Osteocyte (in vitro differentiated cells): Measurements from ENCODE around the gene HSH2D. TPM values are rescaled to one million over a fixed set of nuclear protein-coding genes. Genes with fewer than 3 reads are reported as not detected.

Experiments
- DNase-seq: peaks from one replicate; pipeline ENCODE4 v3.0.0; 2021; ENCODE audit warnings: mixed read lengths; ENCODE audit not compliant: unreplicated experiment; ENCODE audit errors: extremely low spot score
- H3K27ac Mint-ChIP-seq: one replicate; pipeline ENCODE4 v1.8.0; 2021; ENCODE audit warnings: mild to moderate bottlenecking, mixed read lengths; ENCODE audit not compliant: unreplicated experiment
- H3K27me3 Mint-ChIP-seq: one replicate; pipeline ENCODE4 v1.8.0; 2021; ENCODE audit warnings: mixed read lengths; ENCODE audit not compliant: unreplicated experiment
- H3K36me3 Mint-ChIP-seq: one replicate; pipeline ENCODE4 v1.8.0; 2021; ENCODE audit warnings: mixed read lengths; ENCODE audit not compliant: unreplicated experiment
- H3K4me1 Mint-ChIP-seq: one replicate; pipeline ENCODE4 v1.8.0; 2021; ENCODE audit warnings: mixed read lengths; ENCODE audit not compliant: unreplicated experiment
- H3K4me3 Mint-ChIP-seq: one replicate; pipeline ENCODE4 v1.8.0; 2021; ENCODE audit warnings: mild to moderate bottlenecking, moderate library complexity, mixed read lengths; ENCODE audit not compliant: unreplicated experiment
- H3K9me3 Mint-ChIP-seq: one replicate; pipeline ENCODE4 v1.8.0; 2021; ENCODE audit warnings: mixed read lengths; ENCODE audit not compliant: unreplicated experiment
- total RNA-seq: library from RNA; stranded (reverse); gene quantifications from 2 replicates; pipeline ENCODE4 v1.2.1, GENCODE V29; 2021
- TF ChIP-seq, protein P1 (sequence below): fragments of 200-600 bp; sonication (generic); IDR thresholded peaks from 2 replicates; pipeline ENCODE4 v1.5.0; 2021; ENCODE audit warnings: antibody characterized with exemption, mild to moderate bottlenecking, moderate library complexity

The HSH2D gene
- total RNA-seq, 1 donor from 2014 or later, result not detected

DNA sequence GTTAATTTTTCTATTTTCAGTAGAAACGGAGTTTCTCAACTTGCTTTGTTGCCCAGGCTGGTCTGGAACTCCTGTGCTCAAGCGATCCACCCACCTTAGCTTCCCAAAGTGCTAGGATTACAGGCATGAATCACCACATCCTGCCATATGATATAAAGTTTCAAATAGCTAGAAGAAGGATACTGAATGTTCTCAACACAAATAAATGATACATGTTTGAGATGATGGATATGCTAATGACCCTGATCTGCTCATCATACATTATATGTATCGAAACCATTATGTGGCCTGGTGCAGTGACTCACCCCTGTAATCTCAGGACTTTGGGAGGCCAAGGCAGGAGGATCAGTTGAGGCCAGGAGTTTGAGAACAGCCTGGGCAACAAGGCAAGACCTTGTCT lies 18.4 kb downstream of the HSH2D start:
- Mint-ChIP-seq H3K9me3 (no peaks in the 10 kb centered on the region), H3K4me3 (no peak overlapping the region), H3K27me3 (no peaks in the 10 kb centered on the region), H3K27ac (peak overlapping the region; percentile 34), H3K36me3 (no peaks in the 10 kb centered on the region), H3K4me1 (peaks cover 15% of the 10 kb centered on the region)
- TF ChIP-seq, protein P1, sequence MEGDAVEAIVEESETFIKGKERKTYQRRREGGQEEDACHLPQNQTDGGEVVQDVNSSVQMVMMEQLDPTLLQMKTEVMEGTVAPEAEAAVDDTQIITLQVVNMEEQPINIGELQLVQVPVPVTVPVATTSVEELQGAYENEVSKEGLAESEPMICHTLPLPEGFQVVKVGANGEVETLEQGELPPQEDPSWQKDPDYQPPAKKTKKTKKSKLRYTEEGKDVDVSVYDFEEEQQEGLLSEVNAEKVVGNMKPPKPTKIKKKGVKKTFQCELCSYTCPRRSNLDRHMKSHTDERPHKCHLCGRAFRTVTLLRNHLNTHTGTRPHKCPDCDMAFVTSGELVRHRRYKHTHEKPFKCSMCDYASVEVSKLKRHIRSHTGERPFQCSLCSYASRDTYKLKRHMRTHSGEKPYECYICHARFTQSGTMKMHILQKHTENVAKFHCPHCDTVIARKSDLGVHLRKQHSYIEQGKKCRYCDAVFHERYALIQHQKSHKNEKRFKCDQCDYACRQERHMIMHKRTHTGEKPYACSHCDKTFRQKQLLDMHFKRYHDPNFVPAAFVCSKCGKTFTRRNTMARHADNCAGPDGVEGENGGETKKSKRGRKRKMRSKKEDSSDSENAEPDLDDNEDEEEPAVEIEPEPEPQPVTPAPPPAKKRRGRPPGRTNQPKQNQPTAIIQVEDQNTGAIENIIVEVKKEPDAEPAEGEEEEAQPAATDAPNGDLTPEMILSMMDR, result no peak
- DNase-seq, result no peak

DNA sequence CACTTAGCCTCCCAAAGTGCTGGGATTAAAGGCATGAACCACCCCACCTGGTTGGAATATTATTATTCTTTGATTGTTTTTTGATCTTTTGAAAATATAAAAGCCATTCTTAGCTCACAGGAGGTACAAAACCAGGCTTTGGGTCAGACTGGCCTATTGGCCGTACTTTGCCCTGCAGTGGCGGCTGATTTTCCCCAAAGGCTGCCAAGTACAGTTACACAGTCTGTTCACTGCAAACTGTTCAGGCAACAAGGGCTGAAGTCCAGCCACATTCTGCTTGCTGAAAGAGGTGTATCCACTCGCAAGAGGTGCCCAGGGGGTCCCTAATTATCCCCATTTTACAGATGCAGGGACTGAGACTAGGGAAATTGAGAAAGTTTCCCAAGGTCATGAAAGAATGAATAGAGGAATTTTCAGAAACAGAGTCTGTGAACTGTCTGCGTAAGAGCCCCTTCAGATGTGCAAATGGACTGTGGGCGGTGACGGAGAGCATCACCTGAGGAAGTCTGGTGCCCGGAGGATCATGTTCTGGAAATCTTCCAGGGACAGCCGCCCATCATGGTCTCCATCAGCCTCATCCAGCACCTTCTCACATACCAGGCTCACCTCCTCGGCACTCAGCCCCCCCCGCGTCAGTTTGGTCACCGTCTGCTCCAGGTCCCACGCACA lies 20.9 kb downstream of the HSH2D start:
- Mint-ChIP-seq H3K9me3 (no peaks in the 10 kb centered on the region), H3K36me3 (no peaks in the 10 kb centered on the region), H3K27me3 (no peaks in the 10 kb centered on the region), H3K27ac (no peak overlapping the region), H3K4me3 (no peak overlapping the region), H3K4me1 (peaks cover 19% of the 10 kb centered on the region)
- TF ChIP-seq, protein P1, result no peak
- DNase-seq, result no peak

DNA sequence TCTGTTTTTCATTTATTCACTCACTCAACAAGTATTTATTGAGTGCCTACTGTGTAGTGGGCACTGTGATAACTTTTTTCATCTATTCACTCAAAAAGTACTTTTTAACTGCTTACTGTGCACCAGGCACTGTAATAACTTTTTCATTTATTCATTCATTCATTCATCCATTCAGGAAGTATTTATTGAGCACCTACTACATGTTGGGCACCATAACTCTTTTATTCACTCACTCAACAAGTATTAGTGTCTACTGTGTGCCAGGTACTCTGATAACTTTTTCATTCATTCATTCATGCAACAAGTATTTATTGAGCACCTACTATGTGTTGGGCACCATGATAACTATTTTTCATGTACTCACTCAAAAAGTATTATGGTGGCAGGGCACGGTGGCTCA lies 22.9 kb downstream of the HSH2D start:
- no peak for DNase-seq
- no peaks in the 10 kb centered on the region for H3K9me3 Mint-ChIP-seq
- H3K4me1 Mint-ChIP-seq, result peaks cover 12% of the 10 kb centered on the region
- H3K4me3 Mint-ChIP-seq, result no peak overlapping the region
- no peaks in the 10 kb centered on the region for H3K27me3 Mint-ChIP-seq
- H3K27ac Mint-ChIP-seq, result no peak overlapping the region
- TF ChIP-seq, protein P1, result no peak
- no peaks in the 10 kb centered on the region for H3K36me3 Mint-ChIP-seq

DNA sequence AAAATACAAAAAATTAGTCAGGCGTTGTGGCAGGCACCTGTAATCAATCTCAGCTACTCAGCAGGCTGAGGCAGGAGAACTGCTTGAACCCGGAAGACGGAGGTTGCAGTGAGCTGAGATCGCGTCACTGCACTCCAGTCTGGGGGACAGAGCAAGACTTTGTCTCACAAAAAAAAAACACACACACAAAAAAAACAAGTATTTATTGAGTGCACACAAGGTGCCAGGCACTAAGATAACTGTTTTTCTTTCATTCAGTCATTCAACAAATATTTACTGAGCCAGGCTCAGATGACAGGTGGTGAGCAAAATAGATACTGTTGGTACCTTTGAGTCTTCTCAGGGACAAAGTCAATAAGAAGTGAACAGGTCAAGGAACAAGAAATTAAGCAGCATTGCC lies 23.6 kb downstream of the HSH2D start:
- H3K4me3 Mint-ChIP-seq, result no peak overlapping the region
- no peak overlapping the region for H3K27ac Mint-ChIP-seq
- peaks cover 5% of the 10 kb centered on the region for H3K4me1 Mint-ChIP-seq
- no peaks in the 10 kb centered on the region for H3K36me3 Mint-ChIP-seq
- DNase-seq, result no peak
- H3K9me3 Mint-ChIP-seq, result no peaks in the 10 kb centered on the region
- no peaks in the 10 kb centered on the region for H3K27me3 Mint-ChIP-seq
- TF ChIP-seq, protein P1, result no peak

DNA sequence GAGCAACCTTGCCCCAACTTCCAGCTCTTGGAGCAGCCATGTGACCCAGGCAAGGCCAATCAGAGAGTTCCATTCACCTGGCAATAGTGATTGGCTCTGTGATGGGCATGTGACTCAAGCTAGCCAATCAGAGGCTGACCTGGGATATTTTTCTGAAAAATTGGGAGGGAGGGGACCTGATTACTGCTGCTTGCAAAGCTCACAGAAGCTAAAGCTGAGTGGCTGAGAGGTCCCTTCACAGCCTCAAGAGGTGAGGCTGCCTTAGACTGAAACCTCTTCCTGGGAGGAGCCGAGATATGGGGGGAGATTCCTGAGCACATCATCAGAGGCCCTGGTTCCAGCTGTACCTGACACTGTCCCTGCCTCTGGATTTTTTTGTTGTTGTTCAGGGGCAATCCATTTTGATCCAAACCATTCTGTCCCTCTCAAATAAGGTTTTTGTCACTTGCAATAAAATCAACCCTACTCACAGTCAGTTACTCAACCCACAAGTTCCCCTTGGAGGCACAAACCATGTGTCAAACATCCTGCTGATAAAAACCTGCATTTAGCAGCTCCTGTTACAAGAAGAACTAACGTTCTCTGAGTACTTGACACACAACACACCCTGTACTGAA lies 25.1 kb downstream of the HSH2D start:
- TF ChIP-seq, protein P1, result no peak
- Mint-ChIP-seq H3K36me3 (no peaks in the 10 kb centered on the region), H3K4me3 (no peak overlapping the region), H3K4me1 (peaks cover 17% of the 10 kb centered on the region), H3K27ac (no peak overlapping the region), H3K27me3 (no peaks in the 10 kb centered on the region), H3K9me3 (no peaks in the 10 kb centered on the region)
- no peak for DNase-seq
